Testis (tissue), 3 donors: ENCODE results near the gene BCL2L11. TPM values are rescaled to one million over a fixed set of nuclear protein-coding genes. Genes with fewer than 3 reads are reported as not detected.

ENCODE experiments used
- DNase-seq: peaks from one replicate; pipeline ENCODE4 v3.0.0-alpha.2; 2019
- H3K27ac ChIP-seq, 2 donors: fragments of 200-600 bp; sonication (generic); one replicate each; pipeline ENCODE4 v1.5.1; 2019
- H3K27me3 ChIP-seq: fragments of 200-600 bp; sonication (generic); one replicate; pipeline ENCODE4 v1.5.1; 2019
- H3K36me3 ChIP-seq: fragments of 200-600 bp; sonication (generic); one replicate; pipeline ENCODE4 v1.5.1; 2017; ENCODE audit warnings: low read depth; ENCODE audit errors: missing control alignments
- H3K4me1 ChIP-seq: fragments of 200-600 bp; sonication (generic); one replicate; pipeline ENCODE4 v1.5.1; 2019
- H3K4me3 ChIP-seq, 2 donors: fragments of 200-600 bp; sonication (generic); one replicate each; pipeline ENCODE4 v1.5.1; 2017 to 2019
- H3K9me3 ChIP-seq: fragments of 200-600 bp; sonication (generic); one replicate; pipeline ENCODE4 v1.5.1; 2017
- CTCF ChIP-seq, 3 experiments: fragments of 450-650 bp in 2 of 3; fragments of 200-600 bp in 1 of 3; sonication (generic) in 1 of 3; IDR thresholded peaks; one replicate each; pipeline ENCODE4 v1.5.1; 2016 to 2019; ENCODE audit warnings: antibody characterized with exemption in 3 of 3, mild to moderate bottlenecking in 2 of 3, moderate library complexity in 1 of 3
- POLR2A ChIP-seq: fragments of 450-650 bp; IDR thresholded peaks from one replicate; pipeline ENCODE4 v1.6.1; 2017; ENCODE audit warnings: antibody characterized with exemption, mild to moderate bottlenecking, moderate library complexity
- WGBS, 2 donors: methylation state at CpG; one replicate each; pipeline ENCODE4 v1.1.5; 2018; 5-methylcytosine and 5-hydroxymethylcytosine counted together
- intact Hi-C: fragments of 100-400 bp; cut with DNase I; formaldehyde crosslinking; loops from one replicate; pipeline ENCODE4 v1.15.1; 2023; ENCODE audit warnings: low total_unique reads
- polyA plus RNA-seq: library from polyadenylated mRNA; stranded (reverse); fragments of 350-450 nt; fragmentation: Illumina TruSeq; extraction: RNeasy Lipid Tissue Mini Kit (QIAGEN cat#74804); gene quantifications from one replicate; pipeline ENCODE4 v1.2.3, GENCODE V29; 2014; ENCODE audit warnings: low read depth, low replicate concordance; ENCODE audit not compliant: insufficient read depth
- total RNA-seq, 2 donors: library from RNA; depleted of rRNA; stranded (reverse); fragments of >200 nt; gene quantifications; one replicate each; pipeline ENCODE4 v1.2.3, GENCODE V29; 2016

Gene BCL2L11
- total and polyA plus RNA-seq, 3 donors from 2014 or later: 26.4 to 41.7 (median 29.3) TPM

- H3K36me3 ChIP-seq: no peaks in the 10 kb centered on the region
- no peak overlapping the region for H3K4me3 ChIP-seq
- no peak overlapping the region for H3K27ac ChIP-seq
- 97 to 100% methylated on average over 3 of the region's 3 CpGs for WGBS, 2 donors
- H3K27me3 ChIP-seq: no peaks in the 10 kb centered on the region
- no peaks in the 10 kb centered on the region for H3K9me3 ChIP-seq
- peaks cover 12% of the 10 kb centered on the region for H3K4me1 ChIP-seq
- intact Hi-C loops: no loop called here
- DNase-seq: no peak
- no peak for TF ChIP-seq POLR2A
- no peak for TF ChIP-seq CTCF (IDR thresholded peaks at IDR 0.05)
Observed at GRCh38 chr2:111188681-111189080, 68.0 kb downstream of the BCL2L11 start.

- Histone ChIP-seq H3K27me3 (no peaks in the 10 kb centered on the region), H3K9me3 (no peaks in the 10 kb centered on the region), H3K36me3 (no peaks in the 10 kb centered on the region), H3K27ac (no peak overlapping the region), H3K4me3 (no peak overlapping the region), H3K4me1 (peaks cover 12% of the 10 kb centered on the region)
- intact Hi-C loops: no loop called here
- TF ChIP-seq CTCF (IDR thresholded peaks at IDR 0.05) (no peak), POLR2A (no peak)
- WGBS, 2 donors: 74 to 94% methylated on average over 2 of the region's 2 CpGs
- DNase-seq: no peak
Observed at GRCh38 chr2:111189106-111189505, 68.4 kb downstream of the BCL2L11 start.

- no peak for DNase-seq
- Histone ChIP-seq H3K27me3 (no peaks in the 10 kb centered on the region), H3K4me1 (peaks cover 4% of the 10 kb centered on the region), H3K4me3 (no peak overlapping the region), H3K27ac (no peak overlapping the region), H3K36me3 (no peaks in the 10 kb centered on the region), H3K9me3 (no peaks in the 10 kb centered on the region)
- no peak for TF ChIP-seq CTCF (IDR thresholded peaks at IDR 0.05)
- TF ChIP-seq POLR2A: no peak
- intact Hi-C loops: no loop called here
- WGBS, 2 donors: 78 to 83% methylated on average over 6 to 7 of the region's 7 CpGs
Observed at GRCh38 chr2:111190816-111191540, 70.3 kb downstream of the BCL2L11 start.

GRCh38 chr2:111191877-111192276 lies 71.2 kb downstream of the BCL2L11 start:
- H3K4me3 ChIP-seq: no peak overlapping the region
- intact Hi-C loops: no loop called here
- H3K27ac ChIP-seq: no peak overlapping the region
- DNase-seq: no peak
- H3K9me3 ChIP-seq: no peaks in the 10 kb centered on the region
- 76 to 87% methylated on average over 5 of the region's 5 CpGs for WGBS, 2 donors
- no peaks in the 10 kb centered on the region for H3K4me1 ChIP-seq
- TF ChIP-seq POLR2A (no peak), CTCF (IDR thresholded peaks at IDR 0.05) (no peak)
- no peaks in the 10 kb centered on the region for H3K27me3 ChIP-seq
- no peaks in the 10 kb centered on the region for H3K36me3 ChIP-seq

GRCh38 chr2:111192776-111193368 lies 72.2 kb downstream of the BCL2L11 start:
- H3K9me3 ChIP-seq: no peaks in the 10 kb centered on the region
- DNase-seq: no peak
- H3K27me3 ChIP-seq: no peaks in the 10 kb centered on the region
- H3K36me3 ChIP-seq: no peaks in the 10 kb centered on the region
- intact Hi-C loops: no loop called here
- TF ChIP-seq POLR2A (no peak), CTCF (IDR thresholded peaks at IDR 0.05) (no peak)
- whole genome bisulfite sequencing, 2 donors: 8 to 83% methylated on average over 1 of the region's 1 CpG
- H3K27ac ChIP-seq: no peak overlapping the region
- H3K4me1 ChIP-seq: no peaks in the 10 kb centered on the region
- no peak overlapping the region for H3K4me3 ChIP-seq
